ENCODE results near the gene MGME1. TPM values are rescaled to one million over a fixed set of nuclear protein-coding genes. Genes with fewer than 3 reads are reported as not detected.

Gene MGME1
- total and polyA plus RNA-seq, 2 of the 13 experiments (the other 11 are each of a cell fraction or from before 2014, with no cell fraction given): 36.7 to 66.6 TPM

GRCh38 chr20:17925940-17926300 lies 42.9 kb upstream of the MGME1 start:
- in situ Hi-C loops (cut with HindIII; ENCODE audit: extremely low pct_ligation_motif_present, low pct_unique_long_range_greater_than_20kb) (no loop called here), intact Hi-C loops (cut with micrococcal nuclease; ENCODE audit: unreplicated experiment) (loop anchor here (1.0 kb wide), 1 partner anchor 44 kb away; no protein-coding TSS in a partner anchor)
- WGBS (ENCODE audit: low lambda C conversion rate): 9% methylated on average over 1 of the region's 1 CpG
- ChIA-PET CTCF (ENCODE audit: low intra/inter-chr PET ratio, low total read pairs) (no interaction called here), POLR2A (no interaction called here)
- peaks cover 32% of the 10 kb centered on the region for H3K4me1 ChIP-seq (ENCODE audit: insufficient read depth, low read length)
- FAIRE-seq: no peak
- TF ChIP-seq ZMYM3 (CRISPR knock-in tag; IDR thresholded peaks at IDR 0.05): peak; percentile 72; the same call in 1 of the 2 replicates
- TF ChIP-seq ZNF704 (CRISPR knock-in tag; IDR thresholded peaks at IDR 0.05; ENCODE audit: borderline replicate concordance): no peak
- TF ChIP-seq ZNF629 (CRISPR knock-in tag; conservative IDR thresholded peaks at IDR 0.05): peak; percentile 94
- no peak overlapping the region for H3K4me3 ChIP-seq (replicated peaks in 1 of 3; ENCODE audit: insufficient read depth in 1 of 3, low read depth in 2 of 3, low read length in 3 of 3)
- DNase-seq (ENCODE audit: low spot score): no peak
- no peak for ATAC-seq
- no peaks in the 10 kb centered on the region for H4K20me1 ChIP-seq (ENCODE audit: insufficient read depth, low read length)
- 0 out of 2 replicates have a peak, but pooled peaks cover 1% of the 10 kb centered on the region for H3K9me3 ChIP-seq (ENCODE audit: low read length)
- no peak overlapping the region for H3K9ac ChIP-seq (ENCODE audit: insufficient read depth, low read depth, low read length)
- no peak overlapping the region for H2AFZ ChIP-seq (ENCODE audit: low read length)
- H3K27ac ChIP-seq (ENCODE audit: extremely low read length, insufficient read depth, low read length): no peak overlapping the region
- no peaks in the 10 kb centered on the region for H3K79me2 ChIP-seq (ENCODE audit: insufficient read depth, low read length)
- peaks cover 8 to 36% of the 10 kb centered on the region in 2 experiments; a peak in 3 of 5 replicates for H3K27me3 ChIP-seq (ENCODE audit: control insufficient read depth in 1 of 2, insufficient read depth in 2 of 2, low read length in 2 of 2)
- BruUV-seq (replicated peaks): no TSS peak
- no peaks in the 10 kb centered on the region for H3K36me3 ChIP-seq (replicated peaks in 1 of 2; ENCODE audit: control insufficient read depth in 1 of 2, insufficient read depth in 2 of 2, low read length in 2 of 2)
- H3K4me2 ChIP-seq (ENCODE audit: low read depth, low read length): no peak overlapping the region

GRCh38 chr20:17928211-17928611 lies 40.6 kb upstream of the MGME1 start:
- H3K4me3 ChIP-seq (replicated peaks in 1 of 3; ENCODE audit: insufficient read depth in 1 of 3, low read depth in 2 of 3, low read length in 3 of 3): no peak overlapping the region
- 50% methylated on average over 7 of the region's 7 CpGs for WGBS (ENCODE audit: low lambda C conversion rate)
- H3K9me3 ChIP-seq (ENCODE audit: low read length): peaks cover 9% of the 10 kb centered on the region; the same call in 1 of the 2 replicates
- H3K79me2 ChIP-seq (ENCODE audit: insufficient read depth, low read length): no peaks in the 10 kb centered on the region
- H3K27ac ChIP-seq (ENCODE audit: extremely low read length, insufficient read depth, low read length): no peak overlapping the region
- FAIRE-seq (no peak), ATAC-seq (no peak), DNase-seq (ENCODE audit: low spot score) (no peak)
- ChIA-PET POLR2A (no interaction called here), CTCF (ENCODE audit: low intra/inter-chr PET ratio, low total read pairs) (no interaction called here)
- no TSS peak for BruUV-seq (replicated peaks)
- peaks cover 37% of the 10 kb centered on the region for H3K4me1 ChIP-seq (ENCODE audit: insufficient read depth, low read length)
- H3K36me3 ChIP-seq (replicated peaks in 1 of 2; ENCODE audit: control insufficient read depth in 1 of 2, insufficient read depth in 2 of 2, low read length in 2 of 2): no peaks in the 10 kb centered on the region
- no peak overlapping the region for H2AFZ ChIP-seq (ENCODE audit: low read length)
- H3K9ac ChIP-seq (ENCODE audit: insufficient read depth, low read depth, low read length): no peak overlapping the region
- intact Hi-C loops (cut with micrococcal nuclease; ENCODE audit: unreplicated experiment): no loop called here
- H4K20me1 ChIP-seq (ENCODE audit: insufficient read depth, low read length): no peaks in the 10 kb centered on the region
- in situ Hi-C loops (cut with HindIII; ENCODE audit: extremely low pct_ligation_motif_present, low pct_unique_long_range_greater_than_20kb): no loop called here
- TF ChIP-seq ZFP91 (CRISPR knock-in tag; IDR thresholded peaks at IDR 0.05; ENCODE audit: borderline replicate concordance) (peak; percentile 15; the same call in 1 of the 2 replicates), ZNF75D (CRISPR knock-in tag; IDR thresholded peaks at IDR 0.05; ENCODE audit: borderline replicate concordance) (0 out of 2 replicates have a peak, but pooled peaks have one; percentile 79), ZBTB34 (CRISPR knock-in tag; IDR thresholded peaks at IDR 0.05) (no peak)
- H3K4me2 ChIP-seq (ENCODE audit: low read depth, low read length): no peak overlapping the region
- H3K27me3 ChIP-seq (ENCODE audit: control insufficient read depth in 1 of 2, insufficient read depth in 2 of 2, low read length in 2 of 2): peaks cover 9 to 38% of the 10 kb centered on the region in 2 experiments; a peak in 4 of 5 replicates

Measured in HepG2 (cell line).